HG03469 (cell line): Measurements from ENCODE around the gene MTFR2.

Experiments
- ATAC-seq: cut with Tn5 transposase; IDR thresholded peaks from one replicate; pipeline ENCODE4 v1.9.1; 2021; ENCODE audit warnings: mild to moderate bottlenecking, moderate library complexity, moderate number of reproducible peaks; ENCODE audit not compliant: unreplicated experiment

MTFR2 gene

GRCh38 chr6:136249811-136250685, at the start of gene MTFR2:
TSS of gene MTFR2 (minus strand) at chr6:136250311. CDS start at chr6:136249099, 1,212 bp downstream.
- peak; percentile 96 for ATAC-seq

GRCh38 chr6:136294621-136295020, 44.5 kb upstream of the MTFR2 start:
- no peak for ATAC-seq

GRCh38 chr6:136290410-136291010, 40.4 kb upstream of the MTFR2 start:
- ATAC-seq: no peak

- ATAC-seq: peak; percentile 87
Observed at GRCh38 chr6:136289579-136290409, 39.7 kb upstream of the MTFR2 start, which contains the start of gene BCLAF1. TSS of gene BCLAF1 (minus strand) at chr6:136289846. CDS start at chr6:136279866, 9,980 bp downstream.

- ATAC-seq: peak; percentile 26
Observed at GRCh38 chr6:136289327-136289578, 39.1 kb upstream of the MTFR2 start.

GRCh38 chr6:136288566-136289326, 38.6 kb upstream of the MTFR2 start:
- peak; percentile 23 for ATAC-seq

- no peak for ATAC-seq
Observed at GRCh38 chr6:136284909-136285308, 34.8 kb upstream of the MTFR2 start.

- ATAC-seq: no peak
Observed at GRCh38 chr6:136282906-136283305, 32.8 kb upstream of the MTFR2 start.

GRCh38 chr6:136280032-136280609, 30.0 kb upstream of the MTFR2 start:
- ATAC-seq: no peak

- ATAC-seq: no peak
Observed at GRCh38 chr6:136274062-136274461, 24.0 kb upstream of the MTFR2 start.

- ATAC-seq: no peak
Observed at GRCh38 chr6:136265101-136265500, 15.0 kb upstream of the MTFR2 start.

- no peak for ATAC-seq
Observed at GRCh38 chr6:136262940-136263339, 12.8 kb upstream of the MTFR2 start.

- no peak for ATAC-seq
Observed at GRCh38 chr6:136254851-136255466, 4.8 kb upstream of the MTFR2 start.

GRCh38 chr6:136253734-136254133, 3.6 kb upstream of the MTFR2 start:
- ATAC-seq: no peak

- ATAC-seq: no peak
Observed at GRCh38 chr6:136252441-136252840, 2.3 kb upstream of the MTFR2 start.

- ATAC-seq: no peak
Observed at GRCh38 chr6:136251394-136251793, 1.3 kb upstream of the MTFR2 start.

GRCh38 chr6:136250686-136251008, 536 bp upstream of the MTFR2 start:
- peak; percentile 0 for ATAC-seq

- ATAC-seq: no peak
Observed at GRCh38 chr6:136249336-136249735, 775 bp downstream of the MTFR2 start.

- ATAC-seq: no peak
Observed at GRCh38 chr6:136244061-136244616, 6.0 kb downstream of the MTFR2 start.
